Measurements from ENCODE around the gene KRTAP19-7.

DNA sequence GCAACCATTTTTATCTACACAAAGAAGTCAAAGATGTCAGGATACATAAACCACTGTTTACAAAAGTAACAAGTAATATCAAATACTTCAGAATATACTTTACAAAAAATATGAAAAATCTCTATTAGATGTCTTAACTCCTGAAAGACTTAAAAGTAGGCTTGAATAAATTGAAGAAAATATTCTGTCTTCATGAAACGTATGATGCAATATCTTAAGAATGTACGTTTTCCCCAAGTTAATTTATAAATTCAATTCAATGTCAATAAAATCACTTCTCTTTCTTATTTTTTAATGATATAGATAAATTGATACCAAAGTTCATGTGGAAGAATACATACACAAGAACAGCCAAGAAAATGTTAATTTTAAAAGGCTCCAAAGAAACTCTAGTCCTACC lies 6.0 kb downstream of the KRTAP19-7 start:
- no peak for TF ChIP-seq EZH2phosphoT487 (IDR thresholded peaks at IDR 0.05; ENCODE audit: low read depth)
- TF ChIP-seq CTCF (IDR thresholded peaks at IDR 0.05; ENCODE audit: low read depth, low read length): no peak
